Nephron progenitor cell (in vitro differentiated cells): ENCODE results near the gene MYDGF.
A peak's percentile ranks its signal among the peaks of the same experiment; 100 is the strongest.

Experiments
- DNase-seq: peaks from one replicate; pipeline ENCODE4 v3.0.0; 2021
- H3K27ac Mint-ChIP-seq: 2 replicates; pipeline ENCODE4 v1.8.0; 2021; ENCODE audit warnings: mild to moderate bottlenecking, moderate library complexity, mixed read lengths
- H3K27me3 Mint-ChIP-seq: 2 replicates; pipeline ENCODE4 v1.8.0; 2021; ENCODE audit warnings: mild to moderate bottlenecking, low read depth, mixed read lengths; ENCODE audit not compliant: poor library complexity
- H3K36me3 Mint-ChIP-seq: 2 replicates; pipeline ENCODE4 v1.8.0; 2021; ENCODE audit warnings: low read depth, mixed read lengths
- H3K4me1 Mint-ChIP-seq: 2 replicates; pipeline ENCODE4 v1.8.0; 2021; ENCODE audit warnings: mixed read lengths
- H3K4me3 Mint-ChIP-seq: 2 replicates; pipeline ENCODE4 v1.8.0; 2021; ENCODE audit warnings: mild to moderate bottlenecking, moderate library complexity, mixed read lengths
- H3K9me3 Mint-ChIP-seq: 2 replicates; pipeline ENCODE4 v1.8.0; 2021; ENCODE audit warnings: mild to moderate bottlenecking, moderate library complexity, mixed read lengths
- CTCF ChIP-seq: fragments of 200-600 bp; sonication (generic); IDR thresholded peaks from 2 replicates; pipeline ENCODE4 v1.5.0; 2021; ENCODE audit warnings: antibody characterized with exemption

MYDGF gene

GRCh38 chr19:4633140-4633967 lies 36.8 kb downstream of the MYDGF start:
- peak; percentile 76 for TF ChIP-seq CTCF
- H3K4me3 Mint-ChIP-seq: no peak overlapping the region
- H3K27me3 Mint-ChIP-seq: peaks cover 18% of the 10 kb centered on the region
- no peaks in the 10 kb centered on the region for H3K36me3 Mint-ChIP-seq
- no peaks in the 10 kb centered on the region for H3K9me3 Mint-ChIP-seq
- H3K4me1 Mint-ChIP-seq: peaks cover 18% of the 10 kb centered on the region
- peak; percentile 70 for DNase-seq
- no peak overlapping the region for H3K27ac Mint-ChIP-seq

GRCh38 chr19:4624733-4625362 lies 45.3 kb downstream of the MYDGF start:
- no peak for TF ChIP-seq CTCF
- H3K4me1 Mint-ChIP-seq: peaks cover 53% of the 10 kb centered on the region
- H3K27me3 Mint-ChIP-seq: peaks cover 15% of the 10 kb centered on the region
- no peak overlapping the region for H3K4me3 Mint-ChIP-seq
- H3K36me3 Mint-ChIP-seq: no peaks in the 10 kb centered on the region
- DNase-seq: peak; percentile 30
- no peak overlapping the region for H3K27ac Mint-ChIP-seq
- no peaks in the 10 kb centered on the region for H3K9me3 Mint-ChIP-seq

- Mint-ChIP-seq H3K27ac (peak overlapping the region; percentile 89), H3K27me3 (peaks cover 16% of the 10 kb centered on the region), H3K4me1 (peaks cover 53% of the 10 kb centered on the region), H3K36me3 (no peaks in the 10 kb centered on the region), H3K9me3 (no peaks in the 10 kb centered on the region), H3K4me3 (peak overlapping the region; percentile 19)
- TF ChIP-seq CTCF: no peak
- DNase-seq: no peak
Measured at GRCh38 chr19:4624301-4624700, 45.8 kb downstream of the MYDGF start.

- no peaks in the 10 kb centered on the region for H3K9me3 Mint-ChIP-seq
- peaks cover 23% of the 10 kb centered on the region for H3K27me3 Mint-ChIP-seq
- peaks cover 54% of the 10 kb centered on the region for H3K4me1 Mint-ChIP-seq
- DNase-seq: peak; percentile 38
- H3K27ac Mint-ChIP-seq: no peak overlapping the region
- TF ChIP-seq CTCF: no peak
- H3K36me3 Mint-ChIP-seq: no peaks in the 10 kb centered on the region
- no peak overlapping the region for H3K4me3 Mint-ChIP-seq
Measured at GRCh38 chr19:4622695-4623421, 47.3 kb downstream of the MYDGF start.

- peaks cover 35% of the 10 kb centered on the region for H3K27me3 Mint-ChIP-seq
- no peak overlapping the region for H3K27ac Mint-ChIP-seq
- no peak for DNase-seq
- peaks cover 65% of the 10 kb centered on the region for H3K4me1 Mint-ChIP-seq
- H3K9me3 Mint-ChIP-seq: no peaks in the 10 kb centered on the region
- no peak for TF ChIP-seq CTCF
- H3K36me3 Mint-ChIP-seq: no peaks in the 10 kb centered on the region
- no peak overlapping the region for H3K4me3 Mint-ChIP-seq
Measured at GRCh38 chr19:4620675-4621074, 49.5 kb downstream of the MYDGF start.
